A549 (cell line): Measurements from ENCODE around the gene PDLIM3. TPM values are rescaled to one million over a fixed set of nuclear protein-coding genes. Genes with fewer than 3 reads are reported as not detected.

Experiments used
- ATAC-seq, 2 experiments: fragments of 200-7000 bp in 1 of 2; fragments of >200 bp in 1 of 2; cut with Nextera tagmentation in 1 of 2; cut with Tn5 transposase in 1 of 2; 3 replicates each; pipeline versions ENCODE4 v1.8.0 to v1.9.1; 2018 to 2020; ENCODE audit warnings: mild to moderate bottlenecking in 1 of 2, moderate library complexity in 1 of 2
- CTCF ChIA-PET: fragments of 300-600 bp; sonication (Branson Sonifier 250); formaldehyde crosslinking; extraction: SDS; loops from one replicate; lab custom pipeline; 2021; ENCODE audit warnings: antibody characterized with exemption, inconsistent platforms; lab: Yijun Ruan, JAX
- POLR2A ChIA-PET: fragments of 350-600 bp; formaldehyde crosslinking; extraction: SDS; loops from one replicate; lab custom pipeline; 2021; ENCODE audit warnings: antibody characterized with exemption, inconsistent platforms; lab: Yijun Ruan, JAX
- DNase-seq, 2 experiments: peaks; one replicate each; pipeline versions ENCODE4 v3.0.0 to v3.0.0-alpha.2; 2011 to 2016; ENCODE audit warnings: low read depth in 1 of 2, low spot score in 1 of 2
- FAIRE-seq: peaks from 2 replicates; lab custom pipeline; 2011; peaks lifted over from hg19 to GRCh38; lab: Jason Lieb, UNC
- H3K27ac ChIP-seq, 2 experiments: fragments of >200 bp; sonication (Bioruptor Twin); formaldehyde crosslinking; 3 replicates each; pipeline ENCODE4 v1.5.1; 2016 to 2017
- H3K4me1 ChIP-seq: fragments of >200 bp; sonication (Bioruptor Twin); formaldehyde crosslinking; 3 replicates; pipeline ENCODE4 v1.6.1; 2016
- H3K4me2 ChIP-seq: fragments of >200 bp; sonication (Bioruptor Twin); formaldehyde crosslinking; 3 replicates; pipeline ENCODE4 v1.6.1; 2016
- H3K4me3 ChIP-seq: fragments of >200 bp; sonication (Bioruptor Twin); formaldehyde crosslinking; 3 replicates; pipeline ENCODE4 v1.5.1; 2016
- H3K9me3 ChIP-seq: fragments of >200 bp; sonication (Bioruptor Twin); formaldehyde crosslinking; 3 replicates; pipeline ENCODE4 v1.6.1; 2016
- CBX2 ChIP-seq: fragments of 200-600 bp; sonication (generic); IDR thresholded peaks from 2 replicates; pipeline ENCODE4 v1.6.1; 2016; ENCODE audit warnings: low read depth, mild to moderate bottlenecking, borderline replicate concordance
- CEBPB ChIP-seq, 2 experiments: fragments of >200 bp in 1 of 2; sonication (Bioruptor Twin) in 1 of 2; formaldehyde crosslinking in 1 of 2; IDR thresholded peaks; 2 replicates each; pipeline ENCODE4 v1.6.1; 2012 to 2016
- CHD4 ChIP-seq: fragments of 200-600 bp; sonication (generic); IDR thresholded peaks from 2 replicates; pipeline ENCODE4 v1.6.1; 2016; ENCODE audit warnings: antibody characterized with exemption, mild to moderate bottlenecking, borderline replicate concordance
- FOSB ChIP-seq: fragments of 250-450 bp; sonication (Bioruptor Pico); IDR thresholded peaks from 2 replicates; pipeline ENCODE4 v1.5.0; 2020; ENCODE audit warnings: mild to moderate bottlenecking, moderate library complexity
- FOSL2 ChIP-seq, 2 experiments: fragments of 450-650 bp in 1 of 2; fragments of >200 bp in 1 of 2; sonication (Bioruptor Twin) in 1 of 2; formaldehyde crosslinking; IDR thresholded peaks; 2 replicates each; pipeline versions ENCODE4 v1.5.0 to v1.6.1; 2016 to 2020; ENCODE audit warnings: mild to moderate bottlenecking in 1 of 2, moderate library complexity in 1 of 2
- HOXB13 ChIP-seq: fragments of 250-450 bp; sonication (Bioruptor Pico); IDR thresholded peaks from 2 replicates; pipeline ENCODE4 v1.5.0; 2020; ENCODE audit warnings: low read depth, mild to moderate bottlenecking, moderate library complexity
- KDM1A ChIP-seq: fragments of 200-600 bp; sonication (generic); IDR thresholded peaks from 2 replicates; pipeline ENCODE4 v1.6.1; 2016; ENCODE audit warnings: low read depth, mild to moderate bottlenecking
- KDM5A ChIP-seq: fragments of 200-600 bp; sonication (generic); IDR thresholded peaks from 2 replicates; pipeline ENCODE4 v1.6.1; 2016; ENCODE audit warnings: antibody characterized with exemption, mild to moderate bottlenecking
- MAFK ChIP-seq: fragments of 450-650 bp; IDR thresholded peaks from 2 replicates; pipeline ENCODE4 v1.6.1; 2014; ENCODE audit not compliant: partially characterized antibody
- MYC ChIP-seq: IDR thresholded peaks from 2 replicates; pipeline ENCODE4 v1.6.1; 2012; ENCODE audit warnings: mild to moderate bottlenecking, inconsistent platforms, low read length, improper control_type of control experiment, borderline replicate concordance
- NFE2L2 ChIP-seq: fragments of 150-350 bp; conservative IDR thresholded peaks from 2 replicates; pipeline ENCODE4 v1.6.1; 2014; ENCODE audit warnings: low read length
- NR3C1 ChIP-seq: fragments of >200 bp; sonication (Bioruptor Twin); formaldehyde crosslinking; IDR thresholded peaks from 3 replicates; pipeline ENCODE4 v1.6.1; 2017
- PHF8 ChIP-seq: fragments of 200-600 bp; sonication (generic); IDR thresholded peaks from 2 replicates; pipeline ENCODE4 v1.6.1; 2016; ENCODE audit warnings: low read depth, mild to moderate bottlenecking, antibody characterized with exemption, moderate library complexity, borderline replicate concordance
- POLR2A ChIP-seq: IDR thresholded peaks from 2 replicates; pipeline ENCODE4 v1.6.1; 2012; ENCODE audit warnings: mild to moderate bottlenecking, low read length
- POLR2AphosphoS2 ChIP-seq: conservative IDR thresholded peaks from 2 replicates; pipeline ENCODE4 v1.6.1; 2012; ENCODE audit warnings: low read length, improper control_type of control experiment, inconsistent platforms
- ZC3H11A ChIP-seq: fragments of 450-650 bp; IDR thresholded peaks from 2 replicates; pipeline ENCODE4 v1.6.1; 2014; ENCODE audit warnings: antibody characterized with exemption, mild to moderate bottlenecking
- ZFP36 ChIP-seq: fragments of 450-650 bp; IDR thresholded peaks from 2 replicates; pipeline ENCODE4 v1.6.1; 2014; ENCODE audit warnings: borderline replicate concordance; ENCODE audit not compliant: partially characterized antibody
- WGBS: methylation state at CpG from one replicate; pipeline ENCODE4 v1.1.6; 2017; ENCODE audit errors: missing lambda C conversion rate; 5-methylcytosine and 5-hydroxymethylcytosine counted together
- polyA plus RNA-seq, 4 experiments: library from polyadenylated mRNA; depleted of rRNA in 3 of 4; stranded (reverse); fragments of >200 nt; fragmentation: RNase III in 1 of 4; extraction: RNeasy Plus Mini Kit Qiagen cat#74134 plus additional on column Dnase treatment in 1 of 4; gene quantifications; 2 replicates in 3 of 4; 3 replicates in 1 of 4; pipeline ENCODE4 v1.2.3, GENCODE V29; 2011 to 2017
- TF ChIP-seq, protein P1 (sequence below): fragments of 150-350 bp; IDR thresholded peaks from 2 replicates; pipeline ENCODE4 v1.6.1; 2014; ENCODE audit warnings: low read depth, mild to moderate bottlenecking, low read length
- TF ChIP-seq, protein P2 (sequence below): fragments of >200 bp; sonication (Bioruptor Twin); formaldehyde crosslinking; IDR thresholded peaks from 2 replicates; pipeline ENCODE4 v1.6.1; 2016
- TF ChIP-seq, protein P3 (sequence below): IDR thresholded peaks from 2 replicates; pipeline ENCODE4 v1.6.1; 2012; ENCODE audit warnings: low read depth, borderline replicate concordance
- TF ChIP-seq, protein P4 (sequence below): fragments of 200-600 bp; sonication (generic); IDR thresholded peaks from 2 replicates; pipeline ENCODE4 v1.6.1; 2016; ENCODE audit warnings: antibody characterized with exemption, mild to moderate bottlenecking, moderate library complexity

Gene PDLIM3
- polyA plus RNA-seq, 2 of the 4 experiments (the other 2 are of a cell fraction): 0.18 to 0.37 TPM

DNA sequence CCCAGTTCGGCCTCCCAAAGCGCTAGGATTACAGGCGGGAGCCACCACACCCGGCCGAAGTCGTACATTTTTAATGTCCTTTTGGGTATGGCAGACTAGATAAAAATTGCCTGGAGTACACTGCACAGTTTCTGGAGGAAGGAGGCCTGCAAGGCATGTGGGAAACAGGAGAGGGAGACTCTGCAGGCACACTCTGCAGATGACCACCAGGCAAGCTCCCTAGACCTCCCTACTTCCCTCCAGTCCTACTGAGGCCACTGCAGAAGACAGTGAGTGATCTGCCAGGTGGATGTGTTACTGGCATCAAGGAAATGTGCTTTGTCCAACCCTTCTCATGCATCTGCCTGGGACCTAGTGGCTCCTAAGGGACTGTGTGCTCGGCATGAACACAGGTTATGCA lies 11.4 kb downstream of the PDLIM3 start:
- no peak for DNase-seq
- Histone ChIP-seq H3K4me3 (no peak overlapping the region), H3K4me1 (no peaks in the 10 kb centered on the region), H3K4me2 (no peak overlapping the region), H3K27ac (no peak overlapping the region), H3K9me3 (no peaks in the 10 kb centered on the region)
- ATAC-seq: no peak
- TF ChIP-seq PHF8 (no peak), POLR2A (no peak), KDM5A (no peak), KDM1A (no peak), NFE2L2 (no peak)
- TF ChIP-seq, protein P1, sequence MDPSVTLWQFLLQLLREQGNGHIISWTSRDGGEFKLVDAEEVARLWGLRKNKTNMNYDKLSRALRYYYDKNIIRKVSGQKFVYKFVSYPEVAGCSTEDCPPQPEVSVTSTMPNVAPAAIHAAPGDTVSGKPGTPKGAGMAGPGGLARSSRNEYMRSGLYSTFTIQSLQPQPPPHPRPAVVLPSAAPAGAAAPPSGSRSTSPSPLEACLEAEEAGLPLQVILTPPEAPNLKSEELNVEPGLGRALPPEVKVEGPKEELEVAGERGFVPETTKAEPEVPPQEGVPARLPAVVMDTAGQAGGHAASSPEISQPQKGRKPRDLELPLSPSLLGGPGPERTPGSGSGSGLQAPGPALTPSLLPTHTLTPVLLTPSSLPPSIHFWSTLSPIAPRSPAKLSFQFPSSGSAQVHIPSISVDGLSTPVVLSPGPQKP: no peak
- TF ChIP-seq, protein P2, sequence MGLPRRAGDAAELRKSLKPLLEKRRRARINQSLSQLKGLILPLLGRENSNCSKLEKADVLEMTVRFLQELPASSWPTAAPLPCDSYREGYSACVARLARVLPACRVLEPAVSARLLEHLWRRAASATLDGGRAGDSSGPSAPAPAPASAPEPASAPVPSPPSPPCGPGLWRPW: no peak
- FAIRE-seq: no peak
- CTCF ChIA-PET: no interaction called here
- POLR2A ChIA-PET: no interaction called here
- 81% methylated on average over 6 of the region's 7 CpGs for WGBS

DNA sequence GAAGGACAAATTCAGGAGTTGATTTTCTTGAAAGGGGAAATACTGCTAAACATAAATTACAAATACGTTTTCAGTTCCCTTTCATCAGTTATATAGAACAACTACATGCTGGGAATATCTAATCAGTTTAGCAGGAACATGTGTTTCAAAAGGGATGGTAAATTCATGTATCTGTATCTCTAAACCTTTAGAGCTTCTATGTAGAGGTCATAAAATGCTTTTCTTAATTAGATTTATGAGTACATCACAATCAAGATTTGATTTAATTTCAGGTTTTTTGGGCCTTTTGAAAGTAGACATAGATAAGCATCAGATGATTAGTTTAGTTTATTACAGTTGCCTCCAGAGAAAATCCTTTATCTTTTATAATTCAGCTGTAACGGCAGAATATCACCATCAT lies 12.9 kb downstream of the PDLIM3 start:
- no peak overlapping the region for H3K27ac ChIP-seq
- ATAC-seq (no peak), FAIRE-seq (no peak), DNase-seq (no peak)
- no peaks in the 10 kb centered on the region for H3K9me3 ChIP-seq
- H3K4me3 ChIP-seq: no peak overlapping the region
- POLR2A ChIA-PET: no interaction called here
- WGBS: 20% methylated on average over 2 of the region's 2 CpGs
- CTCF ChIA-PET: no interaction called here
- H3K4me1 ChIP-seq: no peaks in the 10 kb centered on the region
- no peak for TF ChIP-seq FOSL2 (IDR thresholded peaks at IDR 0.05)
- TF ChIP-seq FOSL2 (CRISPR knock-in tag; IDR thresholded peaks at IDR 0.05): no peak
- no peak for TF ChIP-seq HOXB13 (CRISPR knock-in tag)
- no peak overlapping the region for H3K4me2 ChIP-seq

DNA sequence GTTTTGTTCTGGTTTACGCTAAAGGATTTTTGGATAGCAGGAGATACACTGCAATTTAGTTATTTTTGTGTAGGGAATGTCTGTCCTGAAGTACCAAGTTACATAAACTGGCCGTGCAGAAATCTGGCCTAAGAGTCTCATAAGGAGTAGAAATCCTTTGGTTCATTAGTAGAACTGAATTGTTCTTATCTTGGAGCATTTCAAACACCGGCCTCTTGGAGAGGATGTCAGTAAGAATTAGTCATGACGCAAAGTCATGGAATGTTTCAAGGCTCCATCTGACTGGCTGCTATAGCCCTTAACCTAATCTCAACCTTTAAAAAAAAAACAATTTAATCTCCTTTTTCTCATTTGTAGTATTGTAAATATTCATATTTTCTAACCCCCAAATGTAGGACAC lies 15.2 kb downstream of the PDLIM3 start:
- no peaks in the 10 kb centered on the region for H3K9me3 ChIP-seq
- ATAC-seq: no peak
- POLR2A ChIA-PET: no interaction called here

More for the DNA sequence above, 15.2 kb downstream of the PDLIM3 start:
- CTCF ChIA-PET: no interaction called here
- no peaks in the 10 kb centered on the region for H3K4me1 ChIP-seq
- TF ChIP-seq CBX2: no peak
- TF ChIP-seq FOSB: no peak
- no peak for TF ChIP-seq POLR2A
- no peak for TF ChIP-seq ZFP36
- TF ChIP-seq, protein P3, sequence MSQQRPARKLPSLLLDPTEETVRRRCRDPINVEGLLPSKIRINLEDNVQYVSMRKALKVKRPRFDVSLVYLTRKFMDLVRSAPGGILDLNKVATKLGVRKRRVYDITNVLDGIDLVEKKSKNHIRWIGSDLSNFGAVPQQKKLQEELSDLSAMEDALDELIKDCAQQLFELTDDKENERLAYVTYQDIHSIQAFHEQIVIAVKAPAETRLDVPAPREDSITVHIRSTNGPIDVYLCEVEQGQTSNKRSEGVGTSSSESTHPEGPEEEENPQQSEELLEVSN: no peak
- TF ChIP-seq CEBPB (IDR thresholded peaks at IDR 0.05): no peak
- TF ChIP-seq, protein P1: no peak
- TF ChIP-seq HOXB13 (CRISPR knock-in tag): no peak
- no peak for TF ChIP-seq CHD4
- no peak for TF ChIP-seq POLR2AphosphoS2
- no peak for TF ChIP-seq NFE2L2
- TF ChIP-seq MYC: no peak
- TF ChIP-seq NR3C1: no peak
- no peak for TF ChIP-seq ZC3H11A
- TF ChIP-seq, protein P4, sequence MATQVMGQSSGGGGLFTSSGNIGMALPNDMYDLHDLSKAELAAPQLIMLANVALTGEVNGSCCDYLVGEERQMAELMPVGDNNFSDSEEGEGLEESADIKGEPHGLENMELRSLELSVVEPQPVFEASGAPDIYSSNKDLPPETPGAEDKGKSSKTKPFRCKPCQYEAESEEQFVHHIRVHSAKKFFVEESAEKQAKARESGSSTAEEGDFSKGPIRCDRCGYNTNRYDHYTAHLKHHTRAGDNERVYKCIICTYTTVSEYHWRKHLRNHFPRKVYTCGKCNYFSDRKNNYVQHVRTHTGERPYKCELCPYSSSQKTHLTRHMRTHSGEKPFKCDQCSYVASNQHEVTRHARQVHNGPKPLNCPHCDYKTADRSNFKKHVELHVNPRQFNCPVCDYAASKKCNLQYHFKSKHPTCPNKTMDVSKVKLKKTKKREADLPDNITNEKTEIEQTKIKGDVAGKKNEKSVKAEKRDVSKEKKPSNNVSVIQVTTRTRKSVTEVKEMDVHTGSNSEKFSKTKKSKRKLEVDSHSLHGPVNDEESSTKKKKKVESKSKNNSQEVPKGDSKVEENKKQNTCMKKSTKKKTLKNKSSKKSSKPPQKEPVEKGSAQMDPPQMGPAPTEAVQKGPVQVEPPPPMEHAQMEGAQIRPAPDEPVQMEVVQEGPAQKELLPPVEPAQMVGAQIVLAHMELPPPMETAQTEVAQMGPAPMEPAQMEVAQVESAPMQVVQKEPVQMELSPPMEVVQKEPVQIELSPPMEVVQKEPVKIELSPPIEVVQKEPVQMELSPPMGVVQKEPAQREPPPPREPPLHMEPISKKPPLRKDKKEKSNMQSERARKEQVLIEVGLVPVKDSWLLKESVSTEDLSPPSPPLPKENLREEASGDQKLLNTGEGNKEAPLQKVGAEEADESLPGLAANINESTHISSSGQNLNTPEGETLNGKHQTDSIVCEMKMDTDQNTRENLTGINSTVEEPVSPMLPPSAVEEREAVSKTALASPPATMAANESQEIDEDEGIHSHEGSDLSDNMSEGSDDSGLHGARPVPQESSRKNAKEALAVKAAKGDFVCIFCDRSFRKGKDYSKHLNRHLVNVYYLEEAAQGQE: no peak
- TF ChIP-seq KDM5A: no peak
- TF ChIP-seq MAFK: no peak
- TF ChIP-seq, all 56 proteins: peak for 0
- FAIRE-seq (no peak), DNase-seq (no peak)
- no peak overlapping the region for H3K27ac ChIP-seq
- 69% methylated on average over 4 of the region's 4 CpGs for WGBS
- no peak overlapping the region for H3K4me2 ChIP-seq
- no peak overlapping the region for H3K4me3 ChIP-seq
